ENCODE measurements around the gene ANKRD9. TPM values are rescaled to one million over a fixed set of nuclear protein-coding genes. Genes with fewer than 3 reads are reported as not detected.

Gene ANKRD9
- total and polyA plus RNA-seq, 9 of the 15 experiments (the other 6 are each of a cell fraction or from before 2014, with no cell fraction given): 0.04 to 32.9 (median 5.3) TPM

DNA sequence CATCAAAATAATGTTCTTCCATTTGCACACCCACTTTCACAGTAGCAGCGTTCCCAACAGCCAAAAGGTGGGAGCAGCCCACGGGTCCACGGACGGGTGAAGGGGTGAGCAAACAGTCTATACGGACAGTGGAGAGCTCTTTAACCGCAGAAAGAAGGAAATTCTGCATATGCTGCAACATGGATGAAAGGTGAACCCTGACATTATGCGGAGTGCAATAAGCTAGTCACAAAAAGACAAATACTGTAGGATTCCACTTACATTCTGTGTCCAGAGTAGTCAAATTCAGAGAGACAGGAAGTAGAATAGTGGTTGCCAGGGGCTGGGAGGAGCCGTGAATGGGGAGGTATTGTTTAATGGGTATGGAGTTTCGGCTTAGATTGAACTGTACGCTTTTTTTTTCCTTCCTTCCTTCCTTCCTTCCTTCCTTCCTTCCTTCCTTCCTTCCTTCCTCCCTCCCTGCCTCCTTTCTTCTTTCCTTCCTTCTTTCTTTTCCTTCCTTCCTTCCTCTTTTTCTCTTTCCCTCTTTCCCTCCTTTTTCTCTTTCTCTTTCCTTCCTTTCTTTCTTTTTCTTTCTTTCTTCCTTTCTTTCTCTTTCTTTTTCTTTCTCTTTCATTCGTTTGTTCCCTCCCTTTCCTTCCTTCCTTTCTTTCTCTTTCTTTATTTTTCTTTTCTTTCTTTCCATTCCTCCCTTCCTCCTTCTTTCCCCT is 15.8 kb upstream of the ANKRD9 start:
- FAIRE-seq (peak; percentile 42), ATAC-seq (peak; percentile 58), DNase-seq (ENCODE audit: extremely low read depth in 1 of 4, low spot score in 3 of 4) (peak in 1 of 4 experiments; percentile 64)
- Histone ChIP-seq H2AFZ (ENCODE audit: low read depth, low read length) (peak overlapping the region; percentile 92), H3K9me3 (replicated peaks; ENCODE audit: control insufficient read depth, insufficient read depth, low read depth, low read length) (no peaks in the 10 kb centered on the region; the same call in 1 of the 2 replicates), H3K4me1 (replicated peaks in 1 of 2; ENCODE audit: control insufficient read depth in 2 of 2, insufficient read depth in 2 of 2, low read length in 2 of 2) (peaks cover 12 to 37% of the 10 kb centered on the region in 2 experiments; a peak in 4 of 5 replicates), H3K4me3 (peak overlapping the region; percentile 45), H3K79me2 (ENCODE audit: control insufficient read depth, insufficient read depth, low read length) (no peaks in the 10 kb centered on the region; the same call in 2 of the 3 replicates), H3K9ac (ENCODE audit: insufficient read depth in 1 of 2, low read depth in 2 of 2, low read length in 2 of 2) (peak overlapping the region; percentile 72 to 84; a peak in 3 of 4 replicates), H3K27ac (ENCODE audit: extremely low read depth, low read depth, low read length) (peak overlapping the region; percentile 88), H3K9me1 (ENCODE audit: control insufficient read depth, insufficient read depth, low read length) (no peaks in the 10 kb centered on the region), H4K20me1 (replicated peaks; ENCODE audit: control insufficient read depth, insufficient read depth, low read length) (no peaks in the 10 kb centered on the region), H3K36me3 (ENCODE audit: control insufficient read depth, insufficient read depth, low read length) (no peaks in the 10 kb centered on the region), H3K27me3 (ENCODE audit: control insufficient read depth in 2 of 2, insufficient read depth in 2 of 2, low read length in 2 of 2) (no peaks in the 10 kb centered on the region), H3K4me2 (ENCODE audit: insufficient read depth, low read length) (peak overlapping the region; percentile 95)
- ChIA-PET CTCF (ENCODE audit: low intra/inter-chr PET ratio) (interaction anchor here (0.6 to 1.2 kb wide), 2 partner anchors 44 to 69 kb away, joined by 3 to 5 read pairs; no protein-coding TSS in a partner anchor), POLR2A (interaction anchor here (0.6 to 1.3 kb wide), 8 partner anchors 9 to 390 kb away, joined by 3 to 8 read pairs (median 3); no protein-coding TSS in a partner anchor)
- BruUV-seq (replicated peaks): TSS peak; percentile 98
- WGBS (ENCODE audit: insufficient coverage, low coverage, missing lambda C conversion rate): under 1% methylated on average over 11 of the region's 11 CpGs
- intact Hi-C loops (cut with micrococcal nuclease) (loop anchor here (1.0 to 10.0 kb wide), 4 partner anchors 27 to 393 kb away; partner anchors contain the start of gene RCOR1), in situ Hi-C loops (cut with MboI) (no loop called here)
- TF ChIP-seq HCFC1 (IDR thresholded peaks at IDR 0.05; ENCODE audit: low read depth, low read length) (no peak), EP400 (IDR thresholded peaks at IDR 0.05) (peak; percentile 7; the same call in 1 of the 2 replicates), ZNF76 (CRISPR knock-in tag; IDR thresholded peaks at IDR 0.05; ENCODE audit: borderline replicate concordance) (no peak), DPF2 (IDR thresholded peaks at IDR 0.05) (no peak; the same call in 1 of the 2 replicates), SNRNP70 (optimal IDR thresholded peaks at IDR 0.05; ENCODE audit: low read depth, low read length) (no peak), NFIX (CRISPR knock-in tag; IDR thresholded peaks at IDR 0.05; ENCODE audit: low read depth) (no peak), CSDE1 (IDR thresholded peaks at IDR 0.05) (peak in 1 of 2 experiments; percentile 23; a peak in 1 of 4 replicates), TARDBP (IDR thresholded peaks at IDR 0.05) (no peak), ILK (tag; IDR thresholded peaks at IDR 0.05; ENCODE audit: borderline replicate concordance, low read depth) (no peak), STAG1 (CRISPR knock-in tag; IDR thresholded peaks at IDR 0.05; ENCODE audit: borderline replicate concordance) (no peak), NR2C1 (IDR thresholded peaks at IDR 0.05) (no peak), NR2C1 (tag; IDR thresholded peaks at IDR 0.05) (no peak), RBM14 (IDR thresholded peaks at IDR 0.05; ENCODE audit: borderline replicate concordance, insufficient read depth, low read depth, low read length) (no peak), HEY1 (CRISPR knock-in tag; IDR thresholded peaks at IDR 0.05; ENCODE audit: borderline replicate concordance) (no peak), MLLT1 (IDR thresholded peaks at IDR 0.05) (peak; percentile 78 to 87), POLR3G (IDR thresholded peaks at IDR 0.05; ENCODE audit: extremely low read depth, insufficient read length, insufficient replicate concordance) (no peak), RCOR1 (IDR thresholded peaks at IDR 0.05; ENCODE audit: borderline replicate concordance in 1 of 2, low read depth in 2 of 2, low read length in 2 of 2) (no peak)
- TF ChIP-seq, protein P1, sequence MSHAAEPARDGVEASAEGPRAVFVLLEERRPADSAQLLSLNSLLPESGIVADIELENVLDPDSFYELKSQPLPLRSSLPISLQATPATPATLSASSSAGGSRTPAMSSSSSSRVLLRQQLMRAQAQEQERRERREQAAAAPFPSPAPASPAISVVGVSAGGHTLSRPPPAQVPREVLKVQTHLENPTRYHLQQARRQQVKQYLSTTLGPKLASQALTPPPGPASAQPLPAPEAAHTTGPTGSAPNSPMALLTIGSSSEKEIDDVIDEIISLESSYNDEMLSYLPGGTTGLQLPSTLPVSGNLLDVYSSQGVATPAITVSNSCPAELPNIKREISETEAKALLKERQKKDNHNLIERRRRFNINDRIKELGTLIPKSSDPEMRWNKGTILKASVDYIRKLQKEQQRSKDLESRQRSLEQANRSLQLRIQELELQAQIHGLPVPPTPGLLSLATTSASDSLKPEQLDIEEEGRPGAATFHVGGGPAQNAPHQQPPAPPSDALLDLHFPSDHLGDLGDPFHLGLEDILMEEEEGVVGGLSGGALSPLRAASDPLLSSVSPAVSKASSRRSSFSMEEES (CRISPR knock-in tag; IDR thresholded peaks at IDR 0.05): no peak
- TF ChIP-seq, protein P2, sequence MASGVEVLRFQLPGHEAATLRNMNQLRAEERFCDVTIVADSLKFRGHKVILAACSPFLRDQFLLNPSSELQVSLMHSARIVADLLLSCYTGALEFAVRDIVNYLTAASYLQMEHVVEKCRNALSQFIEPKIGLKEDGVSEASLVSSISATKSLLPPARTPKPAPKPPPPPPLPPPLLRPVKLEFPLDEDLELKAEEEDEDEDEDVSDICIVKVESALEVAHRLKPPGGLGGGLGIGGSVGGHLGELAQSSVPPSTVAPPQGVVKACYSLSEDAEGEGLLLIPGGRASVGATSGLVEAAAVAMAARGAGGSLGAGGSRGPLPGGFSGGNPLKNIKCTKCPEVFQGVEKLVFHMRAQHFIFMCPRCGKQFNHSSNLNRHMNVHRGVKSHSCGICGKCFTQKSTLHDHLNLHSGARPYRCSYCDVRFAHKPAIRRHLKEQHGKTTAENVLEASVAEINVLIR (CRISPR knock-in tag; IDR thresholded peaks at IDR 0.05): no peak
